ENCODE measurements around the gene R3HCC1L. TPM values are rescaled to one million over a fixed set of nuclear protein-coding genes. Genes with fewer than 3 reads are reported as not detected.
A peak's percentile ranks its signal among the peaks of the same experiment; 100 is the strongest.

Gene R3HCC1L
- total RNA-seq, 1 donor from 2014 or later: 15.1 TPM

- no peak for DNase-seq
Measured at GRCh38 chr10:98286419-98286818, 152.0 kb downstream of the R3HCC1L start.

- DNase-seq: no peak
Measured at GRCh38 chr10:98287321-98287720, 152.9 kb downstream of the R3HCC1L start.

DNA sequence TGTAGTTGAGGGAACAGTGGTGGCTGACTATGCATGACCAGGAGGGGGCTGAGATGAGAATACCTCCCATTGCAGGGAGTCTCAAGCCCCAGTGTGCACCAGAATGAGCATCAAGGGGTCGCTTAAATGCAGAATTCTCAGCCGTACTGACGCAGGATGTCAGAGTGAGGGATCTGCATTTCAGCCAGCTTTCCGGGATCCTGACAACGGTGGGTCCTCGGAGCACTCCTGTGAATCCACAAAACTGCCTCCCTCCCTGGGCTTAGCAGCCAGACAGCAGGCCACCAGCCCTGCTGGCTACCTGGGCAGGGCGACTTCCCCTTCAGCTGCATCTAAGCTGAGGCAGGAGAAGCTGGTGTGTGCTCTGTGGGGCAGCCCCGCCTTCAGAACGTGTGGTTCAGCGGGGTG lies 155.3 kb downstream of the R3HCC1L start:
- no peak for DNase-seq

- no peak for DNase-seq
Measured at GRCh38 chr10:98292971-98293370, 158.5 kb downstream of the R3HCC1L start.

- peak; percentile 52 for DNase-seq
Measured at GRCh38 chr10:98293550-98294269, 159.3 kb downstream of the R3HCC1L start.

GRCh38 chr10:98294270-98294627 lies 159.8 kb downstream of the R3HCC1L start:
- no peak for DNase-seq

Other genes with a start within 250 kb of the R3HCC1L start
- 3.2 TPM for gene CRTAC1, start 104.0 kb upstream of the R3HCC1L start, total RNA-seq
- gene LOXL4, start 133.5 kb downstream of the R3HCC1L start, total RNA-seq: 5.0 TPM

Measured in skin of body (tissue), 2 donors.